ENCODE data around the gene SBK1. TPM values are rescaled to one million over a fixed set of nuclear protein-coding genes. Genes with fewer than 3 reads are reported as not detected.

Gene SBK1
- total RNA-seq, 1 experiment from 2014 or later, result 18.4 TPM

DNA sequence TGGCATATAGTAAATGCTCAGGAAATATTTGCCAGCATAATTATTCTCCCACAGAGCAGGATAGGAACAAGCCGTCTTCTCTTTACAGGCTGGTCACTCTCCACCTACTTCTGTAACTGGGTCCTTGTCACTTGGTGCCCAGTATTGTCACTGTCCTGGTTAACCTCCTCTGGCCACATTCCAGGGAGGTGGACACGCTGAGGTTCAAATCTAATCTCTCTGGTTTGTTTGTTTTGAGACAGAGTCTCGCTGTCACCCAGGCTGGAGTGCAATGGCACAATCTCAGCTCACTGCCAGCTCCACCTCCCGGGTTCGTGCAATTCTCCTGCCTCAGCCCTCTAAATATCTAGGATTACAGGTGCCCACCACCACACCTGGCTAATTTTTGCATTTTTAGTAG lies 15.6 kb downstream of the SBK1 start:
- H3K9me3 ChIP-seq (ENCODE audit: insufficient read depth, low read depth), result no peaks in the 10 kb centered on the region
- H2AFZ ChIP-seq, result no peak overlapping the region
- no peak for DNase-seq
- no TSS peak for BruUV-seq (replicated peaks)
- no peak for TF ChIP-seq EZH2 (IDR thresholded peaks at IDR 0.05; ENCODE audit: low read depth)
- TF ChIP-seq, protein P1, sequence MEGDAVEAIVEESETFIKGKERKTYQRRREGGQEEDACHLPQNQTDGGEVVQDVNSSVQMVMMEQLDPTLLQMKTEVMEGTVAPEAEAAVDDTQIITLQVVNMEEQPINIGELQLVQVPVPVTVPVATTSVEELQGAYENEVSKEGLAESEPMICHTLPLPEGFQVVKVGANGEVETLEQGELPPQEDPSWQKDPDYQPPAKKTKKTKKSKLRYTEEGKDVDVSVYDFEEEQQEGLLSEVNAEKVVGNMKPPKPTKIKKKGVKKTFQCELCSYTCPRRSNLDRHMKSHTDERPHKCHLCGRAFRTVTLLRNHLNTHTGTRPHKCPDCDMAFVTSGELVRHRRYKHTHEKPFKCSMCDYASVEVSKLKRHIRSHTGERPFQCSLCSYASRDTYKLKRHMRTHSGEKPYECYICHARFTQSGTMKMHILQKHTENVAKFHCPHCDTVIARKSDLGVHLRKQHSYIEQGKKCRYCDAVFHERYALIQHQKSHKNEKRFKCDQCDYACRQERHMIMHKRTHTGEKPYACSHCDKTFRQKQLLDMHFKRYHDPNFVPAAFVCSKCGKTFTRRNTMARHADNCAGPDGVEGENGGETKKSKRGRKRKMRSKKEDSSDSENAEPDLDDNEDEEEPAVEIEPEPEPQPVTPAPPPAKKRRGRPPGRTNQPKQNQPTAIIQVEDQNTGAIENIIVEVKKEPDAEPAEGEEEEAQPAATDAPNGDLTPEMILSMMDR (conservative IDR thresholded peaks at IDR 0.05), result no peak
- POLR2A ChIA-PET (ENCODE audit: unreplicated experiment), result no interaction called here
- H3K4me2 ChIP-seq, result no peak overlapping the region
- intact Hi-C loops (cut with micrococcal nuclease; ENCODE audit: unreplicated experiment), result no loop called here
- H4K20me1 ChIP-seq (ENCODE audit: insufficient read depth), result no peaks in the 10 kb centered on the region
- no peaks in the 10 kb centered on the region for H3K79me2 ChIP-seq (ENCODE audit: low read depth)
- H3K4me3 ChIP-seq, result no peak overlapping the region
- no peaks in the 10 kb centered on the region for H3K36me3 ChIP-seq (ENCODE audit: low read depth)
- no peaks in the 10 kb centered on the region for H3K9me2 ChIP-seq (ENCODE audit: insufficient read depth)
- CTCF ChIA-PET, result no interaction called here
- H3K27me3 ChIP-seq (ENCODE audit: insufficient read depth, low read depth), result peaks cover 16% of the 10 kb centered on the region; the same call in 1 of the 2 replicates
- H3K27ac ChIP-seq, result no peak overlapping the region
- no peaks in the 10 kb centered on the region for H3K4me1 ChIP-seq (replicated peaks; ENCODE audit: insufficient read depth)
- H3F3A ChIP-seq (ENCODE audit: insufficient read depth, low read depth), result no peaks in the 10 kb centered on the region

DNA sequence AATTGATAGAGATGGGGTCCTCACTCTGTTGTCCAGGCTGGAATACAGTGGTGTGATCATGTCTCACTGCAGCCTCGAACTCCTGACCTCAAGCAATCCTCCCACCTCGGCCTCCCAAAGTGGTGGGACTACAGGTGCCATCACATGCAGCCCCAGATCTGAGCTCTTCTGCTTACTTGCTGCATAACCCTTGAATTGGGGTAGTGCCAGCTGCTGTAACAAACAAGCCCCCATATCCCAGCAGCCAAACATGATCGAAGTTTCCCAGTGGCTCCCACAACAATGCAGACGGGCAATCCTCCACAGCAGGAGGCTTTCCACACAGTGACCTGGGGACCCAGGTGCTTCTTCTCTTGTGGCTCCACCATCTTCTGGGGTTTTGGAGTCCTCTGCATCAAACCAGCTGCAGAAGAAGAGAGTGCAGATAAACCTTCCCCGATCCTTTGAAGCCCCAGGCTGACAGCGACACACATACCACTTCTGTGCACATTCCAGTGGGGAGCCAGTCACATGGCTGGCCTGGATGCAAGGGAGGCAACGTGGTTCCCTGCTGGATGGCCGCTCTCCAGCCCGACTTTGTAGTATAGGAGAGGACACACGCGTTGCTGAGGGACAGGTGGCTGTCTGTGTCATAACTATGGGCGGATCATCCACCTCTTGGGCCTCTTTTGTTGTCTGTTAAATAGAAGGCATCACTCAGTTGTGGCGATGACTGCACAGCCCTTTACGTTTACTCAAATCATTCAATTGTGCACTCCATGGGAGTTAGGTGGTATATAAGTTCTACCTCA lies 16.7 kb downstream of the SBK1 start:
- TF ChIP-seq EZH2 (IDR thresholded peaks at IDR 0.05; ENCODE audit: low read depth), result no peak
- TF ChIP-seq, protein P1 (conservative IDR thresholded peaks at IDR 0.05), result no peak
- Histone ChIP-seq H3K9me2 (ENCODE audit: insufficient read depth) (no peaks in the 10 kb centered on the region), H3K4me2 (no peak overlapping the region), H3K4me3 (no peak overlapping the region), H3K27me3 (ENCODE audit: insufficient read depth, low read depth) (peaks cover 14% of the 10 kb centered on the region; the same call in 1 of the 2 replicates), H4K20me1 (ENCODE audit: insufficient read depth) (no peaks in the 10 kb centered on the region), H3K27ac (no peak overlapping the region), H3K79me2 (ENCODE audit: low read depth) (no peaks in the 10 kb centered on the region), H3K4me1 (replicated peaks; ENCODE audit: insufficient read depth) (no peaks in the 10 kb centered on the region), H3K9me3 (ENCODE audit: insufficient read depth, low read depth) (no peaks in the 10 kb centered on the region), H3F3A (ENCODE audit: insufficient read depth, low read depth) (no peaks in the 10 kb centered on the region), H3K36me3 (ENCODE audit: low read depth) (no peaks in the 10 kb centered on the region), H2AFZ (no peak overlapping the region)
- CTCF ChIA-PET, result no interaction called here
- no TSS peak for BruUV-seq (replicated peaks)
- POLR2A ChIA-PET (ENCODE audit: unreplicated experiment), result no interaction called here
- no peak for DNase-seq
- intact Hi-C loops (cut with micrococcal nuclease; ENCODE audit: unreplicated experiment), result no loop called here

DNA sequence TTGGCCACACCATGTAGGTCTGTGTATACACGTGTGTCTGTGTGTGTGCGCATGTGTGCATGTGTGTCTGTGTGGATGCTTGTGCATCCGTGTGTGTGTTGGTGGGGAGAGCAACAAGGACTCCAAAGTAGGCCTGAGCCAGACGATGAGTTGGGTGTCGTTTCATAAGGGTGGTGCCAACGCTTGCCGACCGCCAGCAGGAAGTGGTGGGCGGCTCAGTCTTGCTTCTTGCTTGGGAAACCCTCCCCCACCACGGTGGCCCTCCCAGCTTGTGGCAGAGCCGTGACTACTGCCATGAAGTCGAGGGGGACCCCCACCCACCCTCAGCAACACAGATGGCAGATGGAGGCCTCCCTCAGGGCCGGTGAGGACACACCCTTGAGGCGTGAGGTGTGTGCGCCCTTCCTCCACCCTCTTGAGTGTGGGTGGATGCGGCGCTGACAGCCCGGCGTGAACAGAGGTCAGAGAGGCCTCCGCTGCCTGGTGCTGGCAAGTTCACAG lies 17.5 kb downstream of the SBK1 start:
- Histone ChIP-seq H3K4me1 (replicated peaks; ENCODE audit: insufficient read depth) (no peaks in the 10 kb centered on the region), H3K79me2 (ENCODE audit: low read depth) (no peaks in the 10 kb centered on the region), H3F3A (ENCODE audit: insufficient read depth, low read depth) (no peaks in the 10 kb centered on the region), H3K27me3 (ENCODE audit: insufficient read depth, low read depth) (peaks cover 14% of the 10 kb centered on the region; the same call in 1 of the 2 replicates), H3K36me3 (ENCODE audit: low read depth) (no peaks in the 10 kb centered on the region), H3K9me3 (ENCODE audit: insufficient read depth, low read depth) (no peaks in the 10 kb centered on the region), H4K20me1 (ENCODE audit: insufficient read depth) (no peaks in the 10 kb centered on the region), H3K27ac (no peak overlapping the region), H3K9me2 (ENCODE audit: insufficient read depth) (no peaks in the 10 kb centered on the region), H3K4me2 (no peak overlapping the region), H3K4me3 (no peak overlapping the region), H2AFZ (no peak overlapping the region)
- BruUV-seq (replicated peaks), result no TSS peak
- TF ChIP-seq EZH2 (IDR thresholded peaks at IDR 0.05; ENCODE audit: low read depth), result no peak
- TF ChIP-seq, protein P1 (conservative IDR thresholded peaks at IDR 0.05), result no peak
- intact Hi-C loops (cut with micrococcal nuclease; ENCODE audit: unreplicated experiment), result no loop called here
- DNase-seq, result no peak
- ChIA-PET CTCF (no interaction called here), POLR2A (ENCODE audit: unreplicated experiment) (no interaction called here)
